GM21381 (cell line): ENCODE data around the gene PNLIPRP2.

Source experiments
- ATAC-seq: cut with Tn5 transposase; IDR thresholded peaks from one replicate; pipeline ENCODE4 v1.9.1; 2021; ENCODE audit warnings: mild to moderate bottlenecking, moderate library complexity; ENCODE audit not compliant: unreplicated experiment

Gene PNLIPRP2

GRCh38 chr10:116612107-116612769, 8.5 kb upstream of the PNLIPRP2 start:
- ATAC-seq = no peak

GRCh38 chr10:116613471-116613870, 7.3 kb upstream of the PNLIPRP2 start:
- no peak for ATAC-seq

GRCh38 chr10:116614796-116615195, 6.0 kb upstream of the PNLIPRP2 start:
- no peak for ATAC-seq

- ATAC-seq = no peak
Measured at GRCh38 chr10:116615199-116615776, 5.5 kb upstream of the PNLIPRP2 start.

- ATAC-seq = no peak
Measured at GRCh38 chr10:116621476-116621875, 723 bp downstream of the PNLIPRP2 start.

GRCh38 chr10:116621934-116622655, 1.3 kb downstream of the PNLIPRP2 start:
- ATAC-seq = no peak

- ATAC-seq = no peak
Measured at GRCh38 chr10:116625845-116626244, 5.1 kb downstream of the PNLIPRP2 start.

- no peak for ATAC-seq
Measured at GRCh38 chr10:116626815-116627214, 6.1 kb downstream of the PNLIPRP2 start.

- ATAC-seq = no peak
Measured at GRCh38 chr10:116627386-116627933, 6.7 kb downstream of the PNLIPRP2 start.

- no peak for ATAC-seq
Measured at GRCh38 chr10:116629340-116629739, 8.6 kb downstream of the PNLIPRP2 start.

GRCh38 chr10:116630020-116630419, 9.3 kb downstream of the PNLIPRP2 start:
- no peak for ATAC-seq

- ATAC-seq = no peak
Measured at GRCh38 chr10:116631871-116632295, 11.1 kb downstream of the PNLIPRP2 start.

GRCh38 chr10:116632596-116633215, 12.0 kb downstream of the PNLIPRP2 start:
- ATAC-seq = no peak

- ATAC-seq = no peak
Measured at GRCh38 chr10:116633216-116633600, 12.5 kb downstream of the PNLIPRP2 start.

- no peak for ATAC-seq
Measured at GRCh38 chr10:116634126-116634975, 13.6 kb downstream of the PNLIPRP2 start.

- no peak for ATAC-seq
Measured at GRCh38 chr10:116636385-116636784, 15.6 kb downstream of the PNLIPRP2 start.

- no peak for ATAC-seq
Measured at GRCh38 chr10:116636976-116637375, 16.2 kb downstream of the PNLIPRP2 start.

GRCh38 chr10:116637830-116638229, 17.1 kb downstream of the PNLIPRP2 start:
- no peak for ATAC-seq

- ATAC-seq = no peak
Measured at GRCh38 chr10:116646502-116646901, 25.7 kb downstream of the PNLIPRP2 start.

GRCh38 chr10:116648903-116649302, 28.1 kb downstream of the PNLIPRP2 start:
- no peak for ATAC-seq
